ENCODE results near the gene ZSCAN32. TPM values are rescaled to one million over a fixed set of nuclear protein-coding genes. Genes with fewer than 3 reads are reported as not detected.
A peak's percentile ranks its signal among the peaks of the same experiment; 100 is the strongest.

The ZSCAN32 gene
- total RNA-seq = 5.6 TPM

GRCh38 chr16:3400779-3401688, at the start of gene ZSCAN32, which contains the start of gene ZNF174:
Gene ZSCAN32, minus strand, starts transcription at chr16:3401004. Its CDS starts 3,447 bp downstream, at chr16:3397557.
Gene ZNF174, plus strand, starts transcription at chr16:3401215. Its CDS starts 790 bp downstream, at chr16:3402005.
- peak; percentile 100 for DNase-seq (ENCODE audit: low spot score)
- ATAC-seq = peak; percentile 98

- no peak for DNase-seq (ENCODE audit: low spot score)
- peak; percentile 82 for ATAC-seq
Measured at GRCh38 chr16:3444032-3444388, 43.2 kb upstream of the ZSCAN32 start.

GRCh38 chr16:3443108-3444031, 42.6 kb upstream of the ZSCAN32 start, which contains the start of the genes NAA60 and ZNF597:
Gene NAA60, plus strand, starts transcription at chr16:3443680. Its CDS starts 32,548 bp downstream, at chr16:3476228.
Gene ZNF597, minus strand, starts transcription at chr16:3443504. Its CDS starts 351 bp downstream, at chr16:3443153.
- ATAC-seq = peak; percentile 97
- peak; percentile 85 for DNase-seq (ENCODE audit: low spot score)

GRCh38 chr16:3439637-3440036, 38.8 kb upstream of the ZSCAN32 start:
- DNase-seq (ENCODE audit: low spot score) = no peak
- no peak for ATAC-seq

- no peak for ATAC-seq
- DNase-seq (ENCODE audit: low spot score) = no peak
Measured at GRCh38 chr16:3434373-3434772, 33.6 kb upstream of the ZSCAN32 start.

- ATAC-seq = peak; percentile 68
- peak; percentile 57 for DNase-seq (ENCODE audit: low spot score)
Measured at GRCh38 chr16:3431779-3432219, 31.0 kb upstream of the ZSCAN32 start.

GRCh38 chr16:3413730-3414379, 13.1 kb upstream of the ZSCAN32 start:
- ATAC-seq (no peak), DNase-seq (ENCODE audit: low spot score) (no peak)

- no peak for DNase-seq (ENCODE audit: low spot score)
- no peak for ATAC-seq
Measured at GRCh38 chr16:3408561-3409197, 7.9 kb upstream of the ZSCAN32 start.

GRCh38 chr16:3401719-3402397, 1.1 kb upstream of the ZSCAN32 start:
- ATAC-seq (no peak), DNase-seq (ENCODE audit: low spot score) (no peak)

- ATAC-seq = no peak
- no peak for DNase-seq (ENCODE audit: low spot score)
Measured at GRCh38 chr16:3400446-3400778, 392 bp downstream of the ZSCAN32 start.

GRCh38 chr16:3389663-3390338, 11.0 kb downstream of the ZSCAN32 start:
- DNase-seq (ENCODE audit: low spot score) (no peak), ATAC-seq (no peak)

- ATAC-seq = no peak
- DNase-seq (ENCODE audit: low spot score) = no peak
Measured at GRCh38 chr16:3388325-3388724, 12.5 kb downstream of the ZSCAN32 start.

GRCh38 chr16:3383045-3383448, 17.8 kb downstream of the ZSCAN32 start:
- no peak for ATAC-seq

GRCh38 chr16:3377917-3378316, 22.9 kb downstream of the ZSCAN32 start:
- DNase-seq (ENCODE audit: low spot score) (no peak), ATAC-seq (no peak)

More at GRCh38 chr16:3383045-3383448, 17.8 kb downstream of the ZSCAN32 start:
- no peak for DNase-seq (ENCODE audit: low spot score)

GRCh38 chr16:3375680-3376079, 25.1 kb downstream of the ZSCAN32 start:
- DNase-seq (ENCODE audit: low spot score) (no peak), ATAC-seq (no peak)

GRCh38 chr16:3369073-3369472, 31.7 kb downstream of the ZSCAN32 start:
- ATAC-seq (no peak), DNase-seq (ENCODE audit: low spot score) (no peak)

GRCh38 chr16:3364774-3365427, 35.9 kb downstream of the ZSCAN32 start:
- peak; percentile 87 for DNase-seq (ENCODE audit: low spot score)

GRCh38 chr16:3363793-3364192, 37.0 kb downstream of the ZSCAN32 start:
- DNase-seq (ENCODE audit: low spot score) (no peak), ATAC-seq (no peak)

More at GRCh38 chr16:3364774-3365427, 35.9 kb downstream of the ZSCAN32 start:
- peak; percentile 97 for ATAC-seq
